Spinal cord (tissue), 10 donors: Measurements from ENCODE around the gene PPDPF. TPM values are rescaled to one million over a fixed set of nuclear protein-coding genes. Genes with fewer than 3 reads are reported as not detected.

Experiments
- DNase-seq, 6 donors: peaks; one replicate each; pipeline versions ENCODE4 v3.0.0 to v3.0.0-alpha.2; 2013 to 2015; ENCODE audit warnings: low spot score in 6 of 6, low read depth in 4 of 6
- H3K27ac ChIP-seq: one replicate; pipeline ENCODE4 v1.5.1; 2013; ENCODE audit warnings: low read depth, low read length, control low read depth
- H3K27me3 ChIP-seq: one replicate; pipeline ENCODE4 v1.6.1; 2013; ENCODE audit warnings: low read length; ENCODE audit not compliant: control insufficient read depth, insufficient read depth
- H3K36me3 ChIP-seq: one replicate; pipeline ENCODE4 v1.6.1; 2013; ENCODE audit warnings: low read length; ENCODE audit not compliant: control insufficient read depth, insufficient read depth
- H3K4me1 ChIP-seq: one replicate; pipeline ENCODE4 v1.6.1; 2013; ENCODE audit warnings: low read length; ENCODE audit not compliant: control insufficient read depth, insufficient read depth
- H3K4me3 ChIP-seq: one replicate; pipeline ENCODE4 v1.5.1; 2013; ENCODE audit warnings: low read depth, low read length, control low read depth
- H3K9me3 ChIP-seq: one replicate; pipeline ENCODE4 v1.6.1; 2013; ENCODE audit warnings: low read length; ENCODE audit not compliant: control insufficient read depth, insufficient read depth
- WGBS: methylation state at CpG from one replicate; pipeline ENCODE4 v1.1.5; 2013; ENCODE audit warnings: missing lambda C conversion rate; ENCODE audit not compliant: insufficient coverage; 5-methylcytosine and 5-hydroxymethylcytosine counted together
- polyA plus RNA-seq, 2 donors: library from polyadenylated mRNA; unstranded; fragments of 120-200 nt; gene quantifications; one replicate each; pipeline ENCODE4 v1.2.1, GENCODE V29; 2013; ENCODE audit not compliant: insufficient read length in 2 of 2
- total RNA-seq, 2 donors: library from RNA; depleted of rRNA in 1 of 2; stranded (reverse); fragments of 120-200 nt in 1 of 2; fragments of >200 nt in 1 of 2; gene quantifications; one replicate each; pipeline versions ENCODE4 v1.2.3 to v1.2.4, GENCODE V29; 2013 to 2014
- donor health status: healthy.

The PPDPF gene
- total and polyA plus RNA-seq, 4 donors: 19.9 to 467 (median 266) TPM

DNA sequence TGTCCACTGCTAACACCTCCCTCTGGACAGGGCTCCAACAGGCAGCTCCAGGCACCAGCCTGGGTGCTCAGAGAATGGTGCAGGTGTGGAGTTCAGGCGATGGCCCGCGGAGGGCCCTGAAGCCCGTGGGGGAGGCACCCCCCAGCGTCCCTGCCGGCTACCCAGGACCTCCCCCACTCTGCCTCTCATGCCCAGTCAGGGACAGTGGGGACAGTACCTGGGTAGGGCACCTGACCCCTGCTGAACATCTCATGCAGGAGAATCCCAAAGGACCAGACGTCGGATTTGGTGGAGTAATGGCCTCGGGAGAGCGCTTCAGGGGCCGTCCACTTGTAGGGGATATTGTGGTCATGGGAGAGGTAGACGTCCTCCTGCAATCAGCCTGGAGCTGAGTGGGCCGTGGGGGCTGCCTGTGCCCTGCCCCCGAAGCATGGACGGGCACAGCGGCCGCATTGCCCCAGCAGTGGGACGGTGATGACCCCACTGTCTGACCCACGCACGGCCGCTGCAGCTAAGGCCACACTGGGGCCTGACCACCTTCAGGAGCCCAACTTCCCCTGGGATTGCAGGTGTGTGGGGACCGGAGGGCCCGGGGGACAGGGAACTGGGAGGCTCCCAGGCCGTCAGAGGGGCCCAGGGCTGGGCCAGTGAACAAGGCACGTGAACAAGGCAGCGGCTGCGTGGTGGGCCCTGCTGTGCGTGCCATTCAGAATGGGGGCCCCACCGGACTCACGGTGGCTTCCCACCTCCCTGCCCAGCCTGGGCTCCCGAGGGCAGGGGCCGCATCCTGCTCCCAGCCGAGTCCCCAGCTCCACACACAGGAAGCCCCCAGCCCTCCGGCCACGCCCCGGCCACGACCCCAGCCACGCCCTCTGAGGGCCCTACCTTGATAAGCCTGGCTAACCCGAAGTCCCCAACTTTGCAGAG, 9.6 kb downstream of the PPDPF start:
- 78% methylated on average over 36 of the region's 39 CpGs for WGBS

DNA sequence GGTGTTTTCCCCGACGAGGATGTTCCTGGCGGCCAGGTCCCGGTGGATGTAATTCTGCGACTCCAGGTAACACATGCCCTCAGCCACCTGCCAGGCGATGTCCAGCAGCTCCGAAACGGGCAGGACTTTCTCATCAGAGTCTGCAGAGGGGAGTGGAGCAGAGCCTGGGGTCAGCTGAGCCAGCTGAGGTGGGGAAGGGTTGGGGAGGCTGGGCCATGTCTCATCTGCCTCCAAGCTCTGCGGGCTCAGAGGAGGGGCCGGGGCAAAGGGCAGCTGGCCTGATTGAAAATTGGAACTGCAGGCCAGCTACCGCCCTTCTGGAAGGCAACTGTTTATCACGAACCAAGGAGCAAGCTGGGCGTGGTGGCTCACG, 10.2 kb downstream of the PPDPF start:
- 83% methylated on average over 12 of the region's 14 CpGs for WGBS
- no peak for DNase-seq
- H3K27ac ChIP-seq: no peak overlapping the region
- H3K4me3 ChIP-seq: no peak overlapping the region
- H3K9me3 ChIP-seq: no peaks in the 10 kb centered on the region
- no peaks in the 10 kb centered on the region for H3K27me3 ChIP-seq
- peaks cover 20% of the 10 kb centered on the region for H3K36me3 ChIP-seq
- peaks cover 8% of the 10 kb centered on the region for H3K4me1 ChIP-seq

More for the DNA sequence above, 9.6 kb downstream of the PPDPF start:
- no peak overlapping the region for H3K27ac ChIP-seq
- peaks cover 20% of the 10 kb centered on the region for H3K36me3 ChIP-seq
- H3K4me1 ChIP-seq: peaks cover 8% of the 10 kb centered on the region
- no peaks in the 10 kb centered on the region for H3K27me3 ChIP-seq
- DNase-seq: no peak
- no peak overlapping the region for H3K4me3 ChIP-seq
- H3K9me3 ChIP-seq: no peaks in the 10 kb centered on the region

DNA sequence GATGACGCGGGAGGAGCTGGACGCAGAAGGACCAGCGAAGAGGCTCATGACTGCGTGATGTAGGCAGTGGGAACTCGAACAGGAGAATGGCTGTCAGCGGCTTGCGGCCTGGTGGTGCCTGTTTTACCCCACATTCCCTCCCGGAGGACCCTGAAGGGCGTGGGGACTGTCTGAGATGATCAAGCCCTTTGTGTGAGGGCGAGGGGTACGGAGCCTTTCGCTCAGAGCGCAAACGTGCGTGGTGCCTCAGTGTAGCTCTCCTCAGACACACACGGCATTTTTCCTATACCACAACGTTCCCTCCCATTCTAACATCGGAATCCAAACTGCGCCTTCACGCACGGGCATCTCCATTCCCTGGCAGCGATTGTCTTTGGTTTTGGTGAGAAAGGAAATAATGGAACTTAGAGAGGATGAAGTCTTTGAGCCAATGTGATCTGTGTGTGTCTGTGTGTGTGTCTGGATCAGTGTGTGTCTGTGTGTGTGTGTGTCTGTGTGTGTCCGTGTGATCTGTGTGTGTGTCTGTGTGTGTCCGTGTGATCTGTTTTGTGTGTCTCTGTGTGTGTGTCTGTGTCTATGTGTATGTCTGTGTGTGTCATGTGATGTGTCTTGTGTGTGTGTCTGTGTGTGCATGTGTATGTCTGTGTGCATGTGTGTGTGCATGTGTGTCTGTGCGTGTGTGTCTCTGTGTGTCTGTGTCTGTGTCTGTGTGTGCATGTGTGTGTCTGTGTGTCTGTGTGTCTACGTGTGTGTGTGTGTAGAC, 11.3 kb downstream of the PPDPF start:
- no peak overlapping the region for H3K4me3 ChIP-seq
- peaks cover 20% of the 10 kb centered on the region for H3K36me3 ChIP-seq
- H3K27me3 ChIP-seq: no peaks in the 10 kb centered on the region
- peaks cover 14% of the 10 kb centered on the region for H3K4me1 ChIP-seq
- 80% methylated on average over 20 of the region's 27 CpGs for WGBS
- H3K27ac ChIP-seq: no peak overlapping the region
- no peak for DNase-seq
- H3K9me3 ChIP-seq: no peaks in the 10 kb centered on the region

DNA sequence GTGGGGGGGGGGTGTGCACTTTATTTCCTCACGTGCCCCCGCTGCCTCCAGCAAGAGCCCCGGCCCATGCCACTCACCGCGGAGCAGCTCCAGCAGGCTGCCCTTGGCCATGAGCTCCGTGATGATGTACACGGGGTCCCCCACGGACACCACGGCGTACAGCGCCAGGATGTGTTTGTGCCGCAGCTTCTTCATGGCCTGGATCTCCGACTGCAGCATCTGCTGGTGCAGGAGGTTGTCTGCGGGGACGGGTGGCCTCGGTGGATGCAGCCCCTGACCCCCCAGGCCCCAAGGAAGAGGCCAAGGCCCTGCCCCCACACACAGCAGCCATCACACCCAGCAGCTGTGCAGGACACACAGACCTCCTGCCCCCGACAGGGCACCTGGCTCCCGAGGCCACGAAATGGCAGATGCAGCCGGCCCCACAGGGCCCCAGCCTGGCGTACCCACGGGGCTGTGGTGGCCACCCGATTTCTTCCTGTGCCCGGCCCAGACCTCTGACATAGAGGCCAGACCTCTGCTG, 11.9 kb downstream of the PPDPF start:
- Histone ChIP-seq H3K4me3 (no peak overlapping the region), H3K36me3 (peaks cover 20% of the 10 kb centered on the region), H3K27me3 (no peaks in the 10 kb centered on the region), H3K4me1 (peaks cover 17% of the 10 kb centered on the region), H3K9me3 (no peaks in the 10 kb centered on the region), H3K27ac (no peak overlapping the region)
- 82% methylated on average over 23 of the region's 24 CpGs for WGBS
- no peak for DNase-seq

DNA sequence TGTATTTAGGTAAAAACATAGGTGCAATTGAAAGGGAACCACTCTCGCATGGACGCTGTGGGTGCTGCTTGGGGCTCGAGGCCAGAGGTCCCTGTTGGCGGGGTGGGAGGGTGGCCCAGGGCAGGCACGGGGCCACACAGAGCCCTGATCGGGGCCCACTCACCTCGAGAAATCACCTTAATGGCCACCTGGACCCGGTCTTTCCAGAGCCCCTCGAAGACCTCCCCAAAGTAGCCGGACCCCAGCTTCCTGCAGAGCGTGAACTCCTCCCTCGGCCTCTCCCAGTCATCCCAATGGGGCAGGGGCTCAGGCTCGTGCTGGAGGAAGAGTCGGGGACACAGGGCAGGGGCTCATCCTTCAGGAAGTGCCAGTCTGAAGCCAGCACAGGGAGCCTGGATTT, 12.8 kb downstream of the PPDPF start:
- H3K27me3 ChIP-seq: no peaks in the 10 kb centered on the region
- H3K36me3 ChIP-seq: peaks cover 20% of the 10 kb centered on the region
- no peak overlapping the region for H3K27ac ChIP-seq
- 76% methylated on average over 14 of the region's 14 CpGs for WGBS
- H3K4me1 ChIP-seq: peaks cover 24% of the 10 kb centered on the region
- no peak for DNase-seq
- no peaks in the 10 kb centered on the region for H3K9me3 ChIP-seq
- H3K4me3 ChIP-seq: no peak overlapping the region

DNA sequence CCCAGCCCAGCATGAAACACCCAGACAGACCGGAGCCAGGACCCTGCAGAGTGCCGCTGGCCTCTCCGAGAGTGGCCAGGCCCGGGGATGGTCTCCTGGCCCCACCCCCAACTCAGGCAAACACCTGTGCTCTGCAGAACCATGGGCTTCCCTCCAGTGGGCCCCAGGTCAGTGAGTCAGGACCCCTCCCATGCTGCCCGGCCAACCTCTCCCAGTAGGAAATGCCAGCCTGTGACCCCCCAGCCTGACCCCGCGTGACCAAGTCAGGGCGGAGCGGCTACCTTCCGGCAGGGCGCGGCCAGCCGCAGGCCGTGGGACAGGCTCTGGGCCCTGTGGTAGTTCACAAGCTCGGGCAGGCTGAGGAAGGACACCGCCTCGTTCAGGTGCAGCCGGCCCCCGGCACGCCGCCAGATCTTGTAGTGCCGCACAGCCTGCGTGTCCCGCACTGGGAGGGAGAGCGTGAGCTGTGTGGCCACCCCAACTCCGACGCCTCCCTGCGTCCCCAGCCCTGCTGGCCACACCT, 13.4 kb downstream of the PPDPF start:
- Histone ChIP-seq H3K27ac (no peak overlapping the region), H3K4me3 (no peak overlapping the region), H3K9me3 (no peaks in the 10 kb centered on the region), H3K27me3 (no peaks in the 10 kb centered on the region), H3K36me3 (peaks cover 20% of the 10 kb centered on the region), H3K4me1 (peaks cover 24% of the 10 kb centered on the region)
- no peak for DNase-seq
- 71% methylated on average over 28 of the region's 28 CpGs for WGBS

DNA sequence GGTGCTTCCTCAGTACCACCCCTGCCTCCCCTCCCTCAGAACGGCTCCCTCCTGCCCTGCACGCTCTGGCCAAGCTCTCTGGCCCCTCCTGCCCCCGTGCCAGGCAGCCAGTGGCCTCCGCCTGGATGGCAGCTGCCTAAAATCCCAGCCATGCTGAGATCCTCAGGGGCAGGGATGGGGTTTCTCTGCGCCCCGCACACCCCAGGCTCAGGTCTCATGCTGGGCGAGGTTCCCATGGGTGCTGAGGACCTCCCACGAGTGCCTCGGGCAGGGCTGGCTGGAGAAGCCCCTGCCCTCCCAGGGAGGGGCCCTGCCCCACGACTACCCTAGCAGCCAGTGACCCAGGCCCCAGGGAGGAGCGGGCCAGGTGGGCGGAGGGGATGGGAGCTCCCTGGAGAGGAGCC, 13.9 kb downstream of the PPDPF start:
- no peak overlapping the region for H3K4me3 ChIP-seq
- no peak for DNase-seq
- H3K27ac ChIP-seq: no peak overlapping the region
- 77% methylated on average over 8 of the region's 12 CpGs for WGBS
- peaks cover 24% of the 10 kb centered on the region for H3K4me1 ChIP-seq
- H3K36me3 ChIP-seq: peaks cover 16% of the 10 kb centered on the region
- H3K27me3 ChIP-seq: no peaks in the 10 kb centered on the region
- H3K9me3 ChIP-seq: no peaks in the 10 kb centered on the region

DNA sequence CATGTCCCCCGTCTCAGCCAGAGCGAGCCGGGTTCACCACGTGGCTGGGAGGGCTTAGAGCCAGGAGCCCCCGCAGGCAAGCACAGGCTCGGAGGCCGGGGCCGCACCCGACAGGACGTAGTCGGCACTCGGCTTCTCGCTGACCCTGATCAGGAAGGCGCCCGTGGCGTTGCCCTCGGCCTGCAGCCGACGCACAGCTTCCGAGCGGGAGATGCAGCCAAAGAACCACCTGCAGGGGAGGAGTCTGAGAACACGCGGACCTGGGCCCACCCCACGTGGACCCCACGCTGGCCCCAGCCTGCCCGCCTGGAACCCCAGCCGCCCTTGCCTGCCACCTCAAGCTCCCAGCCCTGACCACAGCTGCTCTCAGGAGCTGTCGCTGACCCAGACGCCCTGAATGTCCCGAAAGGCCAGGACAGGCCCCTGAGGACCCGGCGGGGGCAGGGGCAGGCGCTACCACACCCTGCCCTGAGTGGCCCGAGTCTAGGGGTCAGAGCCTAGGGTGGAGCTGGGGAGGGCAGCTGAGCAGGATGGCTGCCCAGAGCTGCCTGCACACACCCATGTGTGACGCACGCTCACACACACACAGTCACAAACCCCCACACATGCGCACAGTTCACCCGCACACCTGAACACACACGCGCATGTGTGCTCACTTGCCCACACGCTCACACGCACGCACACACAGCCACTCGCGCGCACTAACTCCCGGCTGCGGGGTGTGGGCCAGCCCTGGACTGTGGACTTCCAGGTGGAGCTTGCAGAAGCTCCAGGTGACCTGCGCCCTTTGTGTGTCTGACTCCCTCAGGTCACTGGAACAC, 14.5 kb downstream of the PPDPF start:
- WGBS: 57% methylated on average over 42 of the region's 49 CpGs
- no peaks in the 10 kb centered on the region for H3K27me3 ChIP-seq
- no peak overlapping the region for H3K27ac ChIP-seq
- no peak overlapping the region for H3K4me3 ChIP-seq
- H3K36me3 ChIP-seq: peaks cover 11% of the 10 kb centered on the region
- no peak for DNase-seq
- H3K9me3 ChIP-seq: no peaks in the 10 kb centered on the region
- peaks cover 24% of the 10 kb centered on the region for H3K4me1 ChIP-seq
